Vagina (tissue), 2 donors: ENCODE measurements around the gene WDFY2. TPM values are rescaled to one million over a fixed set of nuclear protein-coding genes. Genes with fewer than 3 reads are reported as not detected.
"Not testable (repeated sequence)": the region's sequence is repeated elsewhere in the genome, so short reads cannot be mapped to it uniquely, and the experiment has no call there.

ENCODE experiments used
- DNase-seq, 2 donors: peaks; one replicate each; pipeline ENCODE4 v3.0.0-alpha.2; 2017; ENCODE audit errors: extremely low spot score in 2 of 2
- H3K27ac ChIP-seq: fragments of 200-600 bp; sonication (generic); one replicate; pipeline ENCODE4 v1.5.1; 2019
- H3K27me3 ChIP-seq: fragments of 200-600 bp; sonication (generic); one replicate; pipeline ENCODE4 v1.5.1; 2019
- H3K36me3 ChIP-seq, 2 donors: fragments of 200-600 bp; sonication (generic); one replicate each; pipeline ENCODE4 v1.5.1; 2017 to 2019
- H3K4me1 ChIP-seq: fragments of 200-600 bp; sonication (generic); one replicate; pipeline ENCODE4 v1.5.1; 2019
- H3K4me3 ChIP-seq, 2 donors: fragments of 200-600 bp; sonication (generic); 1 replicate in 1 of 2; 2 replicates in 1 of 2; pipeline ENCODE4 v1.5.1; 2016 to 2019
- H3K9me3 ChIP-seq: fragments of 200-600 bp; sonication (generic); one replicate; pipeline ENCODE4 v1.5.1; 2019
- POLR2A ChIP-seq, 2 donors: fragments of 450-650 bp; IDR thresholded peaks; one replicate each; pipeline ENCODE4 v1.6.1; 2017; ENCODE audit warnings: antibody characterized with exemption in 2 of 2, mild to moderate bottlenecking in 2 of 2, moderate library complexity in 2 of 2
- POLR2AphosphoS5 ChIP-seq, 2 donors: sonication (generic); formaldehyde crosslinking; IDR thresholded peaks; one replicate each; pipeline ENCODE4 v1.9.0; 2017; ENCODE audit warnings: antibody characterized with exemption in 2 of 2, mild to moderate bottlenecking in 2 of 2, low read depth in 1 of 2; ENCODE audit not compliant: insufficient read depth in 1 of 2
- intact Hi-C: fragments of 100-400 bp; cut with DNase I; formaldehyde crosslinking; loops from one replicate; pipeline ENCODE4 v1.15.1; 2023
- total RNA-seq: library from RNA; depleted of rRNA; stranded (reverse); fragments of >200 nt; gene quantifications from one replicate; pipeline ENCODE4 v1.2.3, GENCODE V29; 2016
- TF ChIP-seq, protein P1 (sequence below), 3 experiments: fragments of 450-650 bp in 2 of 3; fragments of 200-600 bp in 1 of 3; sonication (generic) in 1 of 3; IDR thresholded peaks; one replicate each; pipeline ENCODE4 v1.5.1; 2017 to 2019; ENCODE audit warnings: antibody characterized with exemption in 3 of 3, mild to moderate bottlenecking in 2 of 3, moderate library complexity in 2 of 3

Gene WDFY2
- total RNA-seq, 1 donor from 2014 or later = 26.3 TPM

- Histone ChIP-seq H3K27ac (no peak overlapping the region), H3K4me3 (no peak overlapping the region), H3K4me1 (peaks cover 11% of the 10 kb centered on the region), H3K9me3 (no peaks in the 10 kb centered on the region), H3K36me3 (no peaks in the 10 kb centered on the region), H3K27me3 (no peaks in the 10 kb centered on the region)
- no peak for TF ChIP-seq POLR2AphosphoS5 (IDR thresholded peaks at IDR 0.05; ENCODE audit: insufficient read depth in 1 of 2, low read depth in 1 of 2)
- TF ChIP-seq, protein P1, sequence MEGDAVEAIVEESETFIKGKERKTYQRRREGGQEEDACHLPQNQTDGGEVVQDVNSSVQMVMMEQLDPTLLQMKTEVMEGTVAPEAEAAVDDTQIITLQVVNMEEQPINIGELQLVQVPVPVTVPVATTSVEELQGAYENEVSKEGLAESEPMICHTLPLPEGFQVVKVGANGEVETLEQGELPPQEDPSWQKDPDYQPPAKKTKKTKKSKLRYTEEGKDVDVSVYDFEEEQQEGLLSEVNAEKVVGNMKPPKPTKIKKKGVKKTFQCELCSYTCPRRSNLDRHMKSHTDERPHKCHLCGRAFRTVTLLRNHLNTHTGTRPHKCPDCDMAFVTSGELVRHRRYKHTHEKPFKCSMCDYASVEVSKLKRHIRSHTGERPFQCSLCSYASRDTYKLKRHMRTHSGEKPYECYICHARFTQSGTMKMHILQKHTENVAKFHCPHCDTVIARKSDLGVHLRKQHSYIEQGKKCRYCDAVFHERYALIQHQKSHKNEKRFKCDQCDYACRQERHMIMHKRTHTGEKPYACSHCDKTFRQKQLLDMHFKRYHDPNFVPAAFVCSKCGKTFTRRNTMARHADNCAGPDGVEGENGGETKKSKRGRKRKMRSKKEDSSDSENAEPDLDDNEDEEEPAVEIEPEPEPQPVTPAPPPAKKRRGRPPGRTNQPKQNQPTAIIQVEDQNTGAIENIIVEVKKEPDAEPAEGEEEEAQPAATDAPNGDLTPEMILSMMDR (IDR thresholded peaks at IDR 0.05) = no peak
- TF ChIP-seq POLR2A (IDR thresholded peaks at IDR 0.05) = no peak
- intact Hi-C loops = no loop called here
- no peak for DNase-seq
Observed at GRCh38 chr13:51684076-51684475, 99.8 kb downstream of the WDFY2 start.

- Histone ChIP-seq H3K27me3 (no peaks in the 10 kb centered on the region), H3K36me3 (no peaks in the 10 kb centered on the region), H3K4me3 (no peak overlapping the region), H3K27ac (no peak overlapping the region), H3K9me3 (no peaks in the 10 kb centered on the region), H3K4me1 (peaks cover 11% of the 10 kb centered on the region)
- TF ChIP-seq POLR2A (IDR thresholded peaks at IDR 0.05) = no peak
- TF ChIP-seq, protein P1 (IDR thresholded peaks at IDR 0.05) = no peak
- TF ChIP-seq POLR2AphosphoS5 (IDR thresholded peaks at IDR 0.05; ENCODE audit: insufficient read depth in 1 of 2, low read depth in 1 of 2) = no peak
- no peak for DNase-seq
- intact Hi-C loops = no loop called here
Observed at GRCh38 chr13:51687947-51688714, 103.9 kb downstream of the WDFY2 start.

DNA sequence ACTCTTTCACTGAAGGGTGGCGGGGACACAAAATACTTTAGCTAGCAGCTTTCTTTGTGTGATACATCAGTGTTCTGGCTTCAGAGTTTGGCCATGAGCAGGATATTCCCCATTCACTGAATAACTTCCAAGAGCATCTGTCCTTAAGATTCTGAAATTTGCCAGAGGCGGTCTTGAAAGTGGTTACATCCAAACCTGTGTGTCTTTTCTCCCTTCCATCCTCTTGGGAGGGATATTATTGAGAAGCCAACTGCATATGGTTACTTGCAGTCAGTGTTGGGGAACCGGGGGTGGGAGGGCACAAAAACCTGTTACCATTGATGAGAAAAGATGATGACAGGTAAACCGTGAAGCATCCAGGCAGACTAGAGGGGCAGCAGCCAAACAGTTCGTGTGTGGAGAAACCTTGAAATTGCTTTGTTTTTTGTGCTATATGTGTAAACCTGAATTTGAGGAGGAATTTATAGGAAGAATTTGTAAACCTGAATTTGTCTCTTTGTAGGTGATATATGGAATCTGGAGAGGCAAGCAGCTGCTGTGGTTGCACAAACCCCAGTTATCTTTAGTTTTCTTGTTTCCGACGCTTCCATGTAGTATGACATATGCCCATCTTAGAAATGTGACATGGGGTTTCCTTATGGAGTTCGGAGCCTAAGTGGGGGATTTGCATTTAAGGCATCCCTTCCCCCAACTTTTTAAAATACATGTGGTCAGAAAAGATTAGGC is 104.8 kb downstream of the WDFY2 start:
- Histone ChIP-seq H3K4me3 (no peak overlapping the region), H3K4me1 (peaks cover 4% of the 10 kb centered on the region), H3K27me3 (no peaks in the 10 kb centered on the region), H3K36me3 (no peaks in the 10 kb centered on the region), H3K9me3 (no peaks in the 10 kb centered on the region), H3K27ac (no peak overlapping the region)
- intact Hi-C loops = no loop called here
- no peak for DNase-seq
- no peak for TF ChIP-seq POLR2AphosphoS5 (IDR thresholded peaks at IDR 0.05; ENCODE audit: insufficient read depth in 1 of 2, low read depth in 1 of 2)
- TF ChIP-seq POLR2A (IDR thresholded peaks at IDR 0.05) = no peak
- TF ChIP-seq, protein P1 (IDR thresholded peaks at IDR 0.05) = no peak

DNA sequence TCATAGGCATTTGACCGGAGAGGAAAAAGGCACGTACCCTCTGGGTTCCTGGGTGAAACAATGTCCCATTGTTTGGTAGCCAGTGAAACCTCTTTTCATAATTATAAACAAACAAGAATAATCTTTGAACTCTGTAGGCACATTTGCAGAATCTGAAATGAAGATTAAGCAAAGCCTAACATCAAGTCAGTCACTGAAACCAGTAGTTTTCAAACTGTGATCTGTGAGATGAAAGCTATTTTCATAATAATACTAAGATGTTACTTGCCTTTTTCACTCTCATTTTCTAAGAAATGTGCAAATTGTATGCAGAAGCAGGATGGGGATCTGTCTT is 105.4 kb downstream of the WDFY2 start:
- H3K9me3 ChIP-seq = no peaks in the 10 kb centered on the region

DNA sequence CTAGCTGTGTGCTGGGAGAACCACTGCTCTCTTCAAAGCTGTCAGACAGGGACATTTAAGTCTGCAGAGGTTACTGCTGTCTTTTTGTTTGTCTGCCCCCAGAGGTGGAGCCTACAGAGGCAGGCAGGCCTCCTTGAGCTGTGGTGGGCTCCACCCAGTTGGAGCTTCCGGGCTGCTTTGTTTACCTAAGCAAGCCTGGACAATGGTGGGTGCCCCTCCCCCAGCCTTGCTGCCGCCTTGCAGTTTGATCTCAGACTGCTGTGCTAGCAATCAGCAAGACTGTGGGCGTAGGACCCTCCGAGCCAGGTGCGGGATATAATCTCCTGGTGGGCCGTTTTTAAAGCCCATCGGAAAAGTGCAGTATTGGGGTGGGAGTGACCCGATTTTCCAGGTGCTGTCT is 111.4 kb downstream of the WDFY2 start:
- H3K4me1 ChIP-seq, H3K4me3 ChIP-seq, H3K27me3 ChIP-seq, H3K36me3 ChIP-seq, intact Hi-C loops, H3K27ac ChIP-seq, H3K9me3 ChIP-seq, DNase-seq: not testable (repeated sequence)

More for the DNA sequence above, 105.4 kb downstream of the WDFY2 start:
- Histone ChIP-seq H3K4me3 (no peak overlapping the region), H3K27me3 (no peaks in the 10 kb centered on the region), H3K4me1 (no peaks in the 10 kb centered on the region), H3K27ac (no peak overlapping the region), H3K36me3 (no peaks in the 10 kb centered on the region)
- TF ChIP-seq POLR2A (IDR thresholded peaks at IDR 0.05) (no peak), POLR2AphosphoS5 (IDR thresholded peaks at IDR 0.05; ENCODE audit: insufficient read depth in 1 of 2, low read depth in 1 of 2) (no peak)
- TF ChIP-seq, protein P1 (IDR thresholded peaks at IDR 0.05) = no peak
- intact Hi-C loops = no loop called here
- DNase-seq = no peak
